Left cardiac atrium (tissue), 4 donors: ENCODE results near the gene SLC6A16. TPM values are rescaled to one million over a fixed set of nuclear protein-coding genes. Genes with fewer than 3 reads are reported as not detected.
A peak's percentile ranks its signal among the peaks of the same experiment; 100 is the strongest.
"Not testable (repeated sequence)": the region's sequence is repeated elsewhere in the genome, so short reads cannot be mapped to it uniquely, and the experiment has no call there.

ENCODE experiments used
- ATAC-seq, 2 donors: fragments of 200-7000 bp; cut with Tn5 transposase; one replicate each; pipeline ENCODE4 v1.9.1; 2020; ENCODE audit warnings: mild to moderate bottlenecking in 2 of 2, moderate library complexity in 2 of 2
- DNase-seq: peaks from one replicate; pipeline ENCODE4 v3.0.0-alpha.2; 2020
- intact Hi-C, 2 donors: fragments of 100-400 bp; cut with DNase I; formaldehyde crosslinking; loops; one replicate each; pipeline versions ENCODE4 v1.14.1 to v1.15.1; 2022 to 2023
- total RNA-seq, 2 donors: library from RNA; stranded (reverse); fragmentation: NEBNext Ultra II Directional; extraction: Animal tissue kit (Norgen Biotek cat#: 25700); gene quantifications; one replicate each; pipeline ENCODE4 v1.2.1, GENCODE V29; 2021
- donor health status: DM: no; HTN: yes; CAD: no.
- donor health status: DM: no; HTN: yes; CAD: no; lungs with severe emphysema.
- donor health status: DM: yes; HTN: yes; CAD: no.
- donor health status: Dilated cardiomyopathy.

SLC6A16 gene
- total RNA-seq, 2 donors from 2014 or later = 1.1 to 2.0 TPM

GRCh38 chr19:49335071-49335783, 10.2 kb upstream of the SLC6A16 start, which contains the start of gene CD37:
TSS of gene CD37 (plus strand) at chr19:49335406. CDS start at chr19:49335541, 135 bp downstream.
- no peak for DNase-seq
- intact Hi-C loops = no loop called here

GRCh38 chr19:49333811-49334288, 8.9 kb upstream of the SLC6A16 start:
- ATAC-seq (no peak), DNase-seq (no peak)
- intact Hi-C loops = no loop called here

More at GRCh38 chr19:49335071-49335783, 10.2 kb upstream of the SLC6A16 start, which contains the start of gene CD37:
- no peak for ATAC-seq

- ATAC-seq = no peak
- intact Hi-C loops = no loop called here
- no peak for DNase-seq
Observed at GRCh38 chr19:49333418-49333805, 8.4 kb upstream of the SLC6A16 start.

GRCh38 chr19:49332691-49333417, 7.9 kb upstream of the SLC6A16 start:
- intact Hi-C loops, DNase-seq, ATAC-seq: not testable (repeated sequence)

GRCh38 chr19:49331616-49332055, 6.6 kb upstream of the SLC6A16 start:
- DNase-seq (no peak), ATAC-seq (peak; percentile 77 to 79)
- intact Hi-C loops = no loop called here

GRCh38 chr19:49331187-49331586, 6.2 kb upstream of the SLC6A16 start:
- intact Hi-C loops, DNase-seq, ATAC-seq: not testable (repeated sequence)

- no peak for DNase-seq
- intact Hi-C loops = no loop called here
- no peak for ATAC-seq
Observed at GRCh38 chr19:49328741-49329140, 3.8 kb upstream of the SLC6A16 start.

- no peak for DNase-seq
- ATAC-seq = peak in 1 of 2 donors; percentile 20
- intact Hi-C loops = no loop called here
Observed at GRCh38 chr19:49327878-49328544, 3.0 kb upstream of the SLC6A16 start.

- DNase-seq (no peak), ATAC-seq (no peak)
- intact Hi-C loops = no loop called here
Observed at GRCh38 chr19:49326165-49326704, 1.2 kb upstream of the SLC6A16 start.

GRCh38 chr19:49325756-49326155, 765 bp upstream of the SLC6A16 start:
- ATAC-seq, intact Hi-C loops, DNase-seq: not testable (repeated sequence)

GRCh38 chr19:49318296-49318695, 6.7 kb downstream of the SLC6A16 start:
- DNase-seq (no peak), ATAC-seq (no peak)
- intact Hi-C loops = no loop called here

- intact Hi-C loops = no loop called here
- DNase-seq (no peak), ATAC-seq (no peak)
Observed at GRCh38 chr19:49316284-49316683, 8.7 kb downstream of the SLC6A16 start.

GRCh38 chr19:49315111-49315510, 9.9 kb downstream of the SLC6A16 start:
- no peak for ATAC-seq
- intact Hi-C loops = no loop called here
- no peak for DNase-seq

- no peak for ATAC-seq
- intact Hi-C loops = no loop called here
- DNase-seq = no peak
Observed at GRCh38 chr19:49309087-49309486, 15.9 kb downstream of the SLC6A16 start.

- DNase-seq, ATAC-seq, intact Hi-C loops: not testable (repeated sequence)
Observed at GRCh38 chr19:49306734-49307133, 18.3 kb downstream of the SLC6A16 start.

GRCh38 chr19:49301866-49302252, 23.1 kb downstream of the SLC6A16 start:
- DNase-seq = no peak
- intact Hi-C loops = loop anchor here in 1 of 2 donors (5.0 kb wide), 1 partner anchor 75 kb away; no protein-coding TSS in a partner anchor
- ATAC-seq = no peak

- peak; percentile 87 to 89 for ATAC-seq
- intact Hi-C loops = loop anchor here in 1 of 2 donors (5.0 kb wide), 1 partner anchor 74 kb away; no protein-coding TSS in a partner anchor
- peak; percentile 80 for DNase-seq
Observed at GRCh38 chr19:49301165-49301865, 23.7 kb downstream of the SLC6A16 start.

GRCh38 chr19:49298653-49299052, 26.3 kb downstream of the SLC6A16 start:
- ATAC-seq, DNase-seq, intact Hi-C loops: not testable (repeated sequence)

GRCh38 chr19:49297403-49297802, 27.6 kb downstream of the SLC6A16 start:
- intact Hi-C loops = no loop called here
- DNase-seq (no peak), ATAC-seq (no peak)
